GM20431 (cell line): ENCODE measurements around the gene CACNG5.

Experiments
- in situ Hi-C: fragments of 300-500 bp; cut with MseI, MboI; formaldehyde crosslinking; loops from one replicate; pipeline ENCODE4 v1.15.0; 2020; ENCODE audit warnings: low sequenced_read_pairs; ENCODE audit not compliant: unreplicated experiment

Gene CACNG5

GRCh38 chr17:66900126-66901010, 65.5 kb downstream of the CACNG5 start:
- in situ Hi-C loops = loop anchor here (10.0 kb wide), 1 partner anchor 176 kb away; no protein-coding TSS in a partner anchor

GRCh38 chr17:66903296-66903695, 68.4 kb downstream of the CACNG5 start:
- in situ Hi-C loops = loop anchor here (10.0 kb wide), 1 partner anchor 178 kb away; no protein-coding TSS in a partner anchor

- in situ Hi-C loops = loop anchor here (10.0 kb wide), 1 partner anchor 179 kb away; no protein-coding TSS in a partner anchor
Measured at GRCh38 chr17:66903781-66904180, 68.9 kb downstream of the CACNG5 start.

GRCh38 chr17:66904760-66905624, 70.1 kb downstream of the CACNG5 start:
- in situ Hi-C loops = loop anchor here (10.0 kb wide), 1 partner anchor 180 kb away; no protein-coding TSS in a partner anchor

DNA sequence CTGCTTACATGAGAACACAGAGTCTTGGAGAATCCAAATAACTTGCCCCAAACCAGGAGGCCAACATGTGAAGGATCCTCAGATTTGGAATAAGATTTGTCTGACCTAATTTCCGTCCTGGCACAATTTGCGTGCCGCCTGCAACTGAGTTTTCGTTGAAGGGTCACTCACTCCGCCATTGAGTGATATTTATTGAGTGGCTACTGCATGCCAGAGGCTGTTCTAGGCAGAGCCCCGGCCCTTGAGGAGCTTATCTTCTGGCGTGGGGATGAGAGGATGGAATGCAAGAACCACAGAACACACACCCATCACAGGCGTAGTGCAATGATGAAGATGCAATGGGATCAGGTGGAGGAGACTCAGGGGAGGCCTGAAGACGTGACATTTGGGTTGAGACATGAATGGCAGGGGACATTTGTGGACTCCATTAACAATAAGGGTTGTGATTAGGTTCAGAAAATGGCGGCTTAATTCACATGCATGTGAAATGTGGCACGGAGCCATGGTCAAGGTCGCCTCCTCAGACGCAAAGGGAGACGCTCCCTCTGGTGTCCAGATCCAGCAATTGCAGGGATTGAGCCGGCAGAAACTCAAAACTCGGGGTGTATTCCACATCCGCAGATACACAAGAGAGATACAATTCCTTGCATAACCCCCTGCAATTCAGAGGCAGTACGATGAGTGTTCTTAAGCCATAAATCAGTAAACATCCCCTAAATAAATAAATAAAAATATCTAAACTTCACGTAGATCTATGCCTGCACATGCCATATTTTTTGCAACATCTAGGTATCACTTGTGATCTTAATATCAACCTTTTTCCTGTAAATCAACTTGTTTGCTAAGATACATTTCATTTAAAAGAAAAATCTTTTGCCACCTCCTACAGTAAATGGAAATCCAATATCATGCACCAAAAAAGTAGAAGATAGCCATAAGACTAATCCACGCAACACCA, 71.7 kb downstream of the CACNG5 start:
- in situ Hi-C loops = loop anchor here (10.0 kb wide), 1 partner anchor 182 kb away; no protein-coding TSS in a partner anchor

- in situ Hi-C loops = loop anchor here (10.0 kb wide), 1 partner anchor 185 kb away; no protein-coding TSS in a partner anchor
Measured at GRCh38 chr17:66909804-66910373, 75.0 kb downstream of the CACNG5 start.

DNA sequence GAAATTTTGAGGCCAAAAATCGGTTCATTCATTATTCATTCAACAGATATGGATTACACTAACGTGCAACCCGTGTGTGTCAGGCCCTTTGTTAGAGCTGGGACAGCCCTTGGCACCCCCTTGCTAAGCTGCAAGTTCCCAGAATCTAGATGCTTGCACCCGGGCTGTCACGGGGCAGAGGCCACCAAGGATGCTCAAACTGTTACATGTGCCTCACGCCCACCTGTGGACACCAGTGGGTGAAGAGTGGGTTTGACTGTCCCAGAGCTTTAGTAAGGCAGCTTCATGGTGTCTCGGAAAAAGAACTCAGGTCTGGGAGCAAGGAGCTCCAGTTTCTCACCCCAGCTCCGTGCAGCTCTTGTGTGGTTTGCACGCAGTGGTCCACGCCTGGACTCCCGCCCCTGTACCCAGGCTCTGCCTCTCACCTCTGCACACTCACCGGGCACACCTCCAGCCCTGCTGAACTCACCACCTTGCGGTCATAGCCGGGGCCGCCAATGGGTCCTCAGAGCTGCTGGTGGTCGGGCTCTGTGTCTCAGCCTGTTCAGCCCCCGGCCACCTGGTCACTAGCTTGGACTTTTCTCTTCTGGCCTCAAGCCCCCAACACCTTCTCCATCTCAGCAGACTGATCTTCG, 75.9 kb downstream of the CACNG5 start:
- in situ Hi-C loops = no loop called here

- in situ Hi-C loops = no loop called here
Measured at GRCh38 chr17:66915204-66915611, 80.3 kb downstream of the CACNG5 start.

- in situ Hi-C loops = no loop called here
Measured at GRCh38 chr17:66915792-66916191, 80.9 kb downstream of the CACNG5 start.

DNA sequence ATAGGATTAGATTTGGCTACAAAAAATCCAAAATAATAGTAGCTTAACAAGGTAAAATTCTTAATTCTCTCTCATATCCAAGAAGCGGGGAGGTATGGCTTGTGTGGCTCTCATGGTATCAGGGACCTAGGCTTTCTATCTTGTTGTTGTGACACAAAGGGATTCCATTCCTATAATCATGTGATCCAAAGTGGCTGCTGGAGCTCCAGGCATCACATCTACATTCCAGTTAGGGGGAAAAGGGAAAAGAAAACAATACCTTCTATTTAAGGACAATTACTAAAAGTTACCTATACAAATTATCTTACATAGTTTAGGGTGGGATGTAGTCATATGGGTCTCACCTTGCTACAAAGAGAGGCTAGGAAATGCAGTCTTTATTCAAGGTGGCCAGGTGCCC, 82.0 kb downstream of the CACNG5 start:
- in situ Hi-C loops = no loop called here

- in situ Hi-C loops = no loop called here
Measured at GRCh38 chr17:66918896-66919295, 84.0 kb downstream of the CACNG5 start.

- in situ Hi-C loops = no loop called here
Measured at GRCh38 chr17:66920435-66920834, 85.5 kb downstream of the CACNG5 start.

- in situ Hi-C loops = no loop called here
Measured at GRCh38 chr17:66920950-66921349, 86.0 kb downstream of the CACNG5 start.

- in situ Hi-C loops = no loop called here
Measured at GRCh38 chr17:66923886-66924285, 89.0 kb downstream of the CACNG5 start.

DNA sequence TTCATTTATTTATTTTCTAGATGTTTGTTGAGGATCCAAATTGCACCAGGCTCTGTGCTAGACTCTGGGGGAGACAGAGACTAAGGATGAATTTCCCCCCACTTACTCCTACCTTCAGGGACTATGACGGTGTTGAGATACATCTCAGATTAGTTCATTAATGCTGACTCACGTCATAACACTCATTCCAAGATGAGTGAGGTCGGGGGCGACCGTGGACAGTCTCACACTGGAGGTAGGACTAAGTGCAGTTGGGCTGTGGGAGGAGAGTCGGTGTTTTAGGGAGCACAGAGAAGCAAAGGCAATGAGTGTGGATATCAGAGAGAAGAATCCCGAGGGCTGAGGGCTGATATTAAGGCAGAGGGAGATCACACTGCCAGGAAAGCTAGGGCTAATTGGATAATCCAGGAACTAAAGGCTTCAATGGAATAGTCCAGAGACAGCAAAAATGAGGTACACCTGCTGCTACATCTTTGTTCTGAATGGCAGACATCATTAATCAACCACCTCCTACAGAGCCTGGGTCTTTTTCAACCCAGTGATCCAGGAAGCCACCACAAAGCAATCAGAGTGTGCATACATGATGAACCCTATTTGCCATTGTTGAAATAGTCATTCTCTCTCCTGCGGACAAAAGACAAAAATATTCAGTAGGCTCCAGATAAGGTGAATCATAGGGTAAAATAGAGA, 91.0 kb downstream of the CACNG5 start:
- in situ Hi-C loops = no loop called here

DNA sequence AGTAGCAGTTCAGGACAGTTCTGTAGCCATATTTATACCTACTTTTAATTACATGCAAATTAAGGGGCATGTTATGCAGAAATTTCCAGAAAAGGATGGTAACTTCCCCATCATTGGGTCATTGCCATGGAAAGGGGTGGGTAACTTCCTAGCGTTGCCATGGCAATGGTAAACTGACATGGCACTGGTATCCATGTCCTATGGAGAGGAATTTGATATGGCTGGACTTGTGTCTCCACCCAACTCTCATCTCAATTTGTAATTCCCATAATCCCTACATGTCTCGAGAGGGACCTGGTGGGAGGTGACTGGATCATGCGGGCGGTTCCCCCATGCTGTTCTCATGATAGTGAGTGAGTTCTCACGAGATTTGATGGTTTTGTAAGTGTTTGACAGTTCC, 94.0 kb downstream of the CACNG5 start:
- in situ Hi-C loops = no loop called here

GRCh38 chr17:66929591-66929990, 94.7 kb downstream of the CACNG5 start:
- in situ Hi-C loops = no loop called here

DNA sequence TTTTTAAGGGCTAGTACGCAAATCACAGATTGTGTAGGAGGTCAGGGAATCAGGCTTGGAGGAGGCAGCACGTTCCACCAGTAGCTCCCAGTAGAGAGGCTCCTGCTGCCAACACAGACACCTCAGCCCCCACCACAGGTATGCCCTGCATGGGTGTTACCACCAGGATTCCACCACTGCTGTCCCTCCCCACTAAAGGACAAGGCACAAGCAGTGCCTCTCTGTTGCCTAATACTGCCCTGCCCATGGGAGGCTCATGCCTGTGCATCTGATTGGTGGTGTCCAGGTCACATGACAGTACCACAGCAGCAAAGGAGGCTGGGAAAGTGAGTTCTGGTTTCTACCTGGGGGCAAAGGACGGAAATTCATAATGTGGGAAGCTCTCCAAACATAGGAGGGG, 96.0 kb downstream of the CACNG5 start:
- in situ Hi-C loops = no loop called here
